Head of caudate nucleus (tissue), 42 donors: ENCODE data around the gene SCAMP3.
"Not testable (repeated sequence)": the region's sequence is repeated elsewhere in the genome, so short reads cannot be mapped to it uniquely, and the experiment has no call there.

Experiments
- DNase-seq, 42 donors: peaks; one replicate each; pipeline versions ENCODE4 v3.0.0 to v3.0.0-alpha.2; 2020 to 2021; ENCODE audit warnings: mixed read lengths in 7 of 42
- intact Hi-C: fragments of 100-400 bp; cut with DNase I; formaldehyde crosslinking; loops from one replicate; pipeline ENCODE4 v1.15.0; 2022

Gene SCAMP3

DNA sequence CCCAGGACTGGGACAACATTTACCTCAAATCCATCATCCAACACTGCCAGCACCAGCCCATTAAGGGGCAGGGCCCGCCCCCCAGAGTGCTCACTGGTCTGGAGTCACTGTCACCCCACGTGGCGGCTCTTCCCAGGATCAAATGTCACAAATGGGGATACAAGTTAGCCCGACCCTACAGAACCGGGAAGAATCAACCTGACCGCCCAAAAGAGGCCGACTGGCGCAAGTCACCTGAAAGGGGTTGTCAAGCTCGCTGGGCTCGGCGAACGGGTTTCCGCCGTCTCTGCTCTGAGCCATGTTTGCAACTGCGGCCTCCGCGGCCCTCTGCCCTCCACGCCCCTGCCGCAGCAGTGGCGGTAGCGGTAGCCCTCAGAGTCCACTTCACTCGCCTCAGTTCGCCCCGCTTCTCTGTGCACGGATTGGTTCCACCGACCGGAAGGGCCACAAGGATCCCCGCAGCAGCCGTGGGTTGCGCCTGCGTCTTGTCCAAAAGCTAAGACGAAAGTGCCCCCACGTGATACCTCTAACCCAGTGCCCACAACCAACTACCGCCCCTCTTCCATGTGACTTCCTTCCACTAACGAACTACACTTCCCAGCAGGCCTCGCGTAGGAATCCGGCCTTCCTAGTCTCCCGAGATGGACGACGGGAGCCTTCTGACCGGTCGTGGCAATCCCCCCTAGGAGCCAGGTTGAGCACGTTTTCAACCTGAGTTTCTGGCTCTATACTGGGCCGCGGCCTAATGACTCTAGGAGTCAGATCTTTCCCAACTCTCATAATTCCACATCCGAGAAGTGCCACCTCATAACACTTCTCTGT is at the start of gene SCAMP3:
Gene SCAMP3, minus strand, starts transcription at position 509 of the 822 bp plus-strand sequence. Its CDS starts 209 bp downstream, at position 300.
- intact Hi-C loops, result no loop called here
- peak; percentile 91 to 99 (median 98) for DNase-seq

- intact Hi-C loops, result no loop called here
- DNase-seq, result peak in 5 of 42 donors; percentile 7 to 38 (median 8)
Measured at GRCh38 chr1:155309423-155310021, 47.4 kb upstream of the SCAMP3 start.

DNA sequence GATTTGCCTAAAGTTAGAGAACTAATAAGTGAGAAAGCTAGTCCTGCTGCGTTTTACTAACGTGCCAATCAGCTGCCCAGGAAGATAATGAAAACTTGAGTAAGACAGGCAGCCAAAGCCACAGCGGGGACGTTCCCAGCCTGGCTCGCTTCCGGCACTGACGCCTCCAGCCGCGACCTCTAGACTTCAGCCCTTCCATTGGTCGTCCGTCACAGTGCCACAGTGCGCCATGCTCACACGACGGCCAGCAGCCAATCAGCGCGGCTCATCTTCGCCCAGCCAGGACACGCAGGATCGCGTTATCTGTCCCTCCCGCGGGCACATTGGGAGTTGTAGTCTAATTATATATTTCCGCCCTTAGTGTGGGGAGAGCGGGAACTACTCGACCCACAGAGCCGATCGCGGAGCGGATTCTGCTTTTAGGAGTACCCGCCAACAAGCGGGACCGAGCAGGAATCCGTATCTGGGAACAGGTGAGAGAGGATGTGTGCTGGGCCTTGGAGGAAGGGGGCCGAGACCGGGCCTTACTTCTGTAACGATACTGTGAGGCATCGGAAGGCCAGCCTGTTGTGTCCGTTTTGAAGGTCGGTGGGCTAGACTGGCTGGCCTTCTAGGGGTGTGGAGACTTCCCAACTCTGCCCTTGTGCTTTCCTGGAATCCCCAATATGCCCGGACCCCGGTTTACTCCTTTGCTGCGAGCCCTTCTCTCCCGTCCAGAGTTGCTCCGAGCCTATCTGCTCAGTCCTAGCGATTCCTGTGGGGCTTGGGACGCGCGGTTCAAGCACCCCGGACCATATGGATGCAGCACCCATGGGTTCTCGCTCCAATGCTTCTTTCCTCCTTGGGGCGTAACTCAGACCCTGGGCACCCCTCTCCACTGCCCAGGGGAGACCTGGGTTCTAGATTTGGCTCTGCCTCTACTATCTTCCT is 46.6 kb upstream of the SCAMP3 start, which contains the start of gene FDPS:
Gene FDPS, plus strand, starts transcription at position 374 of the 930 bp plus-strand sequence. CDS start 924 bp downstream, outside the sequence.
- intact Hi-C loops, result no loop called here
- DNase-seq, result peak; percentile 98 to 100 (median 100)

GRCh38 chr1:155307247-155307740 is 45.1 kb upstream of the SCAMP3 start:
- DNase-seq, result peak in 1 of 42 donors; percentile 29
- intact Hi-C loops, result no loop called here

DNA sequence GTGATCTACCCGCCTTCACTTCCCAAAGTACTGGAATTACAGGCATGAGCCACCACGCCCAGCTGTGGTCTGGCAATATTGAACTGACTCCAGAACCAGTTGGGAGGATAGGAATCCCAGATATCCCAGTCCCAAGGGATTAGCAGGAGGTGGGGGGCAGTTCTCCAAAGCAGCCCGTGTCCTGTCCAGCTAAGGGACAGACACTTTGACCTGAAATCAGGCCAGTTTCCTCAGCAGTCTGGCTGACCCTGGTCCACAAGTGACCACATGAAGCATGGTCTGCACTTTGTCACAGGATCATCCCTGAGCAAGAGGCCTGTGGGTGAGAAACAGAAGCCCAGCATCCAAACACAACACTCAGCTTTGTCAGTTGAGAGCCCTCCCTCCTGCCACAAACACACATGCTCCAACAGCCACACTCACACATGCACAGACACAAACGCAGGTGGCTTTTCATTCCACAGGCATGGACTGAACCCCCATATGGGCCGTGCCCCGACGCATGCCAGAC is 43.8 kb upstream of the SCAMP3 start:
- DNase-seq, result no peak
- intact Hi-C loops, result no loop called here

DNA sequence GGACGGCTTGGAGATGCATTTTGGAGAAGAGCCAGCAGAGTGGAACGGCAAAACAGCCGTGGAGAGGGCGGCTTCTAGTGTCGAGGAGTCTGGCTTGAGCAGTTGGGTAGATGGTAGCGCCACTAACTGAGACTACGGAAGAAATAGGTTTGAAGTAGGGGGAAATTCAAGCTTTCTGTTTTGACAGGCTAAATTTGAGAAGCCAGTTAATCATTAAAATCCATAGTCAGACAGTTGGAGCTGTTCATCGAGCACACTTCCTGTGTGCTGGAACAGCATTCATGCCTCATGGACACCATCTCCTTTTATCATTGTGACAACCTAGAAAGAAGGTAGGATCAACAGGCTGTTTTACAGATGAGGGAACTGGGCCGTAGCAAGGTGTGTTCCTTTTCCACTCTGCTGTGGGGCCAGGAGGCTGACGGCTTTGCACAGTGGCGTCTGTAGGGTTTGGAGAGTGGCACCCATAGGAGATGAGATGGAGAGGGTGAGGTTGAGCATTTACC is 42.5 kb upstream of the SCAMP3 start:
- intact Hi-C loops, result no loop called here
- no peak for DNase-seq

DNA sequence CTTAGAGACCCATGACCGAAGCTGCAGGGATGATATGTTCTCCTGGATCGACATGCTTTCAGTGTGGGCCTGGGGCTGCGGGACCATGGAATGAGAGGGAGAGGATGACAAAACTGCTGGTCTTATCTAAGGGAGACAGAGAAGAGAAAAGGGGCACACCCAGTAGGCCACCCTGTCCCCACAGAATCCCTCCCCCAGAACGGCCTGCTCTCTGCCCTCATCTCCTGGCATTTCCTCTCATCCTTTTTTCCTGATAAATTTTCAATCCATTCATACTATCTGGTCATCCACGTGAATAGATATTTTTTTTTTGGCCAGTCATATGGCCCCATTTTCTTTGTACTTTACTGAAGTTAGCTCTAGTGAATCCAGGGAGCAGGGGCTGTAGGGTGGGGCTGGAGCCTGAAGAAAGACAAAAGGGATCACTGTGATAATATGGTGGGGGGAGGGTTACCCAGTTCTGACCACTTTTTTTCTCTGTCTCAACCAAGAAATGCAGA is 39.2 kb upstream of the SCAMP3 start, which contains the start of gene PKLR:
Gene PKLR, minus strand, starts transcription at position 97 of the 500 bp plus-strand sequence. Its CDS starts 43 bp downstream, at position 54.
- intact Hi-C loops, result no loop called here
- no peak for DNase-seq

DNA sequence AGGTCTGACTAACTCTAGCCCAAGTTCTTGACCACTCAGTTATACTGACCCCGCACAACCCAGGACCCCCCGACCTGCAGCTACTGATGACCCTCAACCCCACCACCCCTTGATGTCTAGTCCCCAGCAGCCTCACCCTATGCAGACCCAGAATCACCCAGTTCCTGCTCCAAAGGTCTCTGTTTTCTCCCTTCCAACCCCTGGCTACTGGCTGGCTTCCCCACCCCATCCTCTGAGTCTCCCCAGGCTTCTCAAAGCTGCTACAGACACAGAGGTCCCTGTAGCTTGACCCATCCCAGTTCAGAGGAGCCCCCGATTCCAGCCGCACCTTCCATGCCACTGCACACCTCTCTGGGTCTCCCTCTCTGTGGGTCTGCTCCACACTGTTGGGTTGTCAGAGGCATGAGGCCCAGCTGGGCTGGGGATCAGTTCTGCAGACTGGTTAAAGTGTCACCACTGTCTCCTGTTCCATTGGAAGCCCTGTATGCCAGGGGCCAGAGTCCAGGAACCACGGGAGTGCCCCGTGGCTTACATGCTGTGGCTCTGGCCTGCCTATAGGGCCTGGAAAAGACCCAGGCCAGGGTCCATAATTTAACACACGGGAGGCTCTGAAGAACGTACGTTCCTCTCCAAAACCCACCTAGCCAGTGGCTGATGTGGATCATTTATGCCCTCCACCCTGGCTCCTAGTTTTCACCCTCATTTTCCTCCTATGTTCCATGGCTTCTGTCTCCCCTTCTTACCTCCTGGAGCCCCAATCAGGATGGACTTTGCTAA is 38.6 kb upstream of the SCAMP3 start:
- intact Hi-C loops, result no loop called here
- DNase-seq, result no peak

GRCh38 chr1:155300024-155300423 is 37.9 kb upstream of the SCAMP3 start:
- intact Hi-C loops, result no loop called here
- no peak for DNase-seq

GRCh38 chr1:155297384-155297783 is 35.2 kb upstream of the SCAMP3 start:
- DNase-seq, result no peak
- intact Hi-C loops, result no loop called here

DNA sequence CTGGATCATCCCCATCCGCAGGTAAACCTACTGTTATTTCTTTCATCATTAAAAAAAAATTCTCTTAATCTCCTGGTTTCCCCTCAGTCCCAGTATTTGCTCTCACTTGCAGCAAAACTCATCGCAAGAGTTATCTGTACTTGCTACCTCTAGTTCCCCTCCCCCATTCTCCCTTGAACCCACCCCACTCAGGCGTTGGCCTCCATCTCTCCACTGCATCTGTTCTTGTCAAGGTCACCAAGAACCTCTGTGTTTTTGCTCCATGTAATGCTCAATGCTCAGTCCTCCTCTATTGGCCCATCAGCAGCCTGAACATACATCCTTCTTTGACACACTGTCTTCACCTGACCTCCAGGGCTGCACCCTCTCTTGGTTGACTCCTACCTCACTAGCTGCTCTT is 34.5 kb upstream of the SCAMP3 start:
- DNase-seq, result no peak
- intact Hi-C loops, result no loop called here

- intact Hi-C loops, result no loop called here
- DNase-seq, result no peak
Measured at GRCh38 chr1:155295942-155296267, 33.7 kb upstream of the SCAMP3 start.

DNA sequence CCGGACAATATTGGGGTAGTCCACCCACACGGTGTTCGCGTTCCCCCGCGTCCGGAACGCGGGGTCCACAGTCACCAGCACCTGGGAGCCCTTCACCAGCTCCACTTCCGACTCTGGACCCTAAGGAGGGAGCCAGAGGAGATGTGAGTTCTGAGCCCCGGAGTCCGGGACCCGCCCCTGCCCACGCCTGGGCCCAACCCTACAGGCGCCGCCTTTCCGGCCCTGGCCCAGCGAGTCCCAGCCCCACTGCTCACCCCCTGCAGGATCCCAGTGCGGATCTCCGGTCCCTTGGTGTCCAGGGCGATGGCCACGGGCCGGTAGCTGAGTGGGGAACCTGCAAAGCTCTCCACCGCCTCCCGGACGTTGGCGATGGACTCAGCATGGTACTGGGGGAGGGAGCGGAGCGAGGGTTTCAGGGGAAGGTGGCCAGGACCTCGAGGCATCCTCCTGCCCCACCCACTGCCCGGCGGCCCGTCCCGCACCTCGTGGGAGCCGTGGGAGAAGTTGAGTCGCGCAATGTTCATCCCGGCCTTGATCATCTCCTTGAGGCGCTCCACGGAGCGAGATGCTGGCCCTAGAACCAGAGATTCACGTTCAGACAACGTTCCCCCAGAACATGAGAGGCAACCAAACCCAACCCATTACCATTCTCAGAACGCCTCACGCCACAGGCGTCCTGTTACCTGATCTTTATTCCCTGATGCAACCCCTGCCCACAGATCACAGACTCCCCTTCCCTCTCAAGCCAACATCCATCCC is 33.2 kb upstream of the SCAMP3 start:
- intact Hi-C loops, result no loop called here
- DNase-seq, result no peak

GRCh38 chr1:155294520-155295182 is 32.5 kb upstream of the SCAMP3 start:
- intact Hi-C loops, result no loop called here
- DNase-seq, result no peak

DNA sequence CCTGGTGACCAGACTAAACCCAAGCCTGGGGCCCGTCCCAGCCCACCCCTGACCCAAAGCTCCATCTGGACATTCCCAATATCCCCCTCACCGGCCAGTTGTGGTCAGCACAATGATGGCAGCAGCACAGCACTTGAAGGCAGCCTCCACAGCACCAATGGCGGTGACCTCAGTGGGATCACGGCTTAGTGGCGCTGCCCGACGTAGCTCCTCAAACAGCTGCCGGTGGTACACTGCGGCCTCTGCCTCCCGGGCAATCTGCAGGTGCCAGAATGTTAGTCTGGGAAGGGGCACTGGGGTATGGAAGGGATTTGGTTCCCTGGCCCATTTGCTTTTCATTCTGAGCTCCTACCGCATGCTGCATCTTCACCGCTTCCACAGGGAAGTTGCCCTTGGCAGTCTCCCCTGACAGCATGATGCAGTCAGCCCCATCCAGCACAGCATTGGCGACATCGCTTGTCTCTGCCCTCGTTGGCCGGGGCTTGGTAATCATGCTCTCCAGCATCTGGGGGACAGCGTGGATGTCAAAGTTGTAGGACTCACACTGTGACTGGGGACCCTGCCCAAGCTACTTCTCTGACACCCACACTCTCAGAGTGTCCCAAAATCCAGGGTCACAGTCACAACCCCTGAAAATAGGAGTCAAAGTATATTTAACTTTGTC is 31.1 kb upstream of the SCAMP3 start:
- intact Hi-C loops, result no loop called here
- DNase-seq, result no peak

GRCh38 chr1:155291006-155291405 is 28.8 kb upstream of the SCAMP3 start:
- intact Hi-C loops, DNase-seq: not testable (repeated sequence)
